K562 (cell line): ENCODE measurements around the gene MGST1. TPM values are rescaled to one million over a fixed set of nuclear protein-coding genes. Genes with fewer than 3 reads are reported as not detected.

Experiments used
- ATAC-seq: fragments of 200-7000 bp; cut with Tn5 transposase; 3 replicates; pipeline ENCODE4 v1.9.1; 2020; ENCODE audit warnings: moderate library complexity
- BruUV-seq: library from RNA; stranded (reverse); fragments of 400-500 nt; replicated peaks from 2 replicates; lab custom pipeline; 2021; lab: Mats Ljungman, UMichigan
- CTCF ChIA-PET: fragments of 300-600 bp; formaldehyde crosslinking; extraction: SDS; loops from one replicate; lab custom pipeline; 2021; ENCODE audit warnings: low intra/inter-chr PET ratio; lab: Yijun Ruan, JAX
- POLR2A ChIA-PET: fragments of 300-600, 350-650 bp; sonication (Branson Sonifier 250); formaldehyde crosslinking; extraction: SDS; loops from one replicate; lab custom pipeline; 2021; ENCODE audit warnings: antibody characterized with exemption, inconsistent platforms; lab: Yijun Ruan, JAX
- DNase-seq, 4 experiments: peaks; one replicate each; pipeline versions ENCODE4 v3.0.0 to v3.0.0-alpha.2; 2011 to 2018; ENCODE audit warnings: low spot score in 3 of 4, mixed read lengths in 3 of 4; ENCODE audit errors: extremely low read depth in 1 of 4
- FAIRE-seq: peaks from 2 replicates; lab custom pipeline; 2011; peaks lifted over from hg19 to GRCh38; lab: Jason Lieb, UNC
- H2AFZ ChIP-seq: 2 replicates; pipeline ENCODE4 v1.6.0; 2011; ENCODE audit warnings: low read depth, low read length, control low read depth, inconsistent platforms
- H3K27ac ChIP-seq: fragments of 200-600 bp; 3 replicates; pipeline ENCODE4 v1.8.0; 2011; ENCODE audit warnings: low read depth, mild to moderate bottlenecking, control low read depth, inconsistent platforms, low read length, moderate library complexity, mixed read lengths; ENCODE audit errors: extremely low read depth
- H3K27me3 ChIP-seq, 2 experiments: fragments of 300-600 bp in 1 of 2; 2 replicates in 1 of 2; 3 replicates in 1 of 2; pipeline versions ENCODE4 v1.6.0 to v1.8.0; 2011; ENCODE audit warnings: inconsistent platforms in 2 of 2, low read length in 2 of 2, mild to moderate bottlenecking in 1 of 2, mixed read lengths in 1 of 2, moderate library complexity in 1 of 2; ENCODE audit not compliant: control insufficient read depth in 2 of 2, insufficient read depth in 2 of 2
- H3K36me3 ChIP-seq: fragments of 300-600 bp; 3 replicates; pipeline ENCODE4 v1.8.0; 2011; ENCODE audit warnings: mild to moderate bottlenecking, low read length, inconsistent platforms; ENCODE audit not compliant: control insufficient read depth, insufficient read depth
- H3K4me1 ChIP-seq, 2 experiments: fragments of 200-600 bp in 1 of 2; replicated peaks in 1 of 2; 2 replicates in 1 of 2; 3 replicates in 1 of 2; pipeline versions ENCODE4 v1.5.1 to v1.8.0; 2011; ENCODE audit warnings: inconsistent platforms in 2 of 2, low read length in 2 of 2, mild to moderate bottlenecking in 1 of 2, mixed read lengths in 1 of 2, moderate library complexity in 1 of 2; ENCODE audit not compliant: control insufficient read depth in 2 of 2, insufficient read depth in 2 of 2
- H3K4me2 ChIP-seq: 2 replicates; pipeline ENCODE4 v1.6.1; 2011; ENCODE audit warnings: low read length, control low read depth, inconsistent platforms, mixed read lengths; ENCODE audit not compliant: insufficient read depth
- H3K4me3 ChIP-seq: fragments of 200-600 bp; sonication (generic), shearing (Covaris generic); 2 replicates; pipeline ENCODE4 v1.5.1; 2016; ENCODE audit warnings: control low read depth, inconsistent platforms
- H3K79me2 ChIP-seq: fragments of 200-600 bp; 3 replicates; pipeline ENCODE4 v1.8.0; 2011; ENCODE audit warnings: low read length, inconsistent platforms; ENCODE audit not compliant: control insufficient read depth, insufficient read depth
- H3K9ac ChIP-seq, 2 experiments: 2 replicates each; pipeline versions ENCODE4 v1.6.0 to v1.6.1; 2011; ENCODE audit warnings: low read depth in 2 of 2, low read length in 2 of 2, control low read depth in 1 of 2, inconsistent platforms in 1 of 2, mild to moderate bottlenecking in 1 of 2, mixed read lengths in 1 of 2; ENCODE audit not compliant: insufficient read depth in 1 of 2
- H3K9me1 ChIP-seq: one replicate; pipeline ENCODE4 v1.6.0; 2011; ENCODE audit warnings: inconsistent platforms, mild to moderate bottlenecking, low read length, moderate library complexity; ENCODE audit not compliant: control insufficient read depth, insufficient read depth
- H3K9me3 ChIP-seq: replicated peaks from 2 replicates; pipeline ENCODE4 v1.5.1; 2011; ENCODE audit warnings: low read depth, low read length, inconsistent platforms; ENCODE audit not compliant: control insufficient read depth, insufficient read depth
- H4K20me1 ChIP-seq: replicated peaks from 2 replicates; pipeline ENCODE4 v1.6.1; 2011; ENCODE audit warnings: low read length, inconsistent platforms, mixed read lengths; ENCODE audit not compliant: control insufficient read depth, insufficient read depth
- FOXA1 ChIP-seq: fragments of 450-650 bp; IDR thresholded peaks from 2 replicates; pipeline ENCODE4 v1.6.1; 2016; ENCODE audit warnings: mild to moderate bottlenecking, borderline replicate concordance
- SRSF7 ChIP-seq: fragments of 200-400 bp; formaldehyde crosslinking; optimal IDR thresholded peaks from 2 replicates; pipeline ENCODE3; 2017; ENCODE audit warnings: mild to moderate bottlenecking, low read depth, low read length
- TFAM ChIP-seq: fragments of 250-450 bp; sonication (Bioruptor Pico); conservative IDR thresholded peaks from 2 replicates; pipeline ENCODE4 v1.5.0; 2021; ENCODE audit warnings: mild to moderate bottlenecking, moderate library complexity
- ZC3H4 ChIP-seq: sonication (generic); formaldehyde crosslinking; IDR thresholded peaks from 2 replicates; pipeline ENCODE4 v1.9.0; 2021; ENCODE audit warnings: missing genetic modification reagents, borderline replicate concordance
- whole genome bisulfite sequencing: fragments of 100-300 bp; shearing (Covaris generic); methylation state at CpG from one replicate; pipeline ENCODE4 v1.1.6; 2016; ENCODE audit warnings: low coverage, mixed read lengths; ENCODE audit not compliant: insufficient coverage; ENCODE audit errors: missing lambda C conversion rate; 5-methylcytosine and 5-hydroxymethylcytosine counted together
- in situ Hi-C: fragments of 300-500 bp; cut with MboI; formaldehyde crosslinking; loops from 4 replicates; pipeline ENCODE4 v1.15.0; 2018; ENCODE audit warnings: inconsistent platforms, mixed read lengths
- intact Hi-C: fragments of 100-400 bp; cut with micrococcal nuclease; formaldehyde crosslinking; loops from 2 replicates; pipeline ENCODE4 v1.14.2; 2022
- polyA plus RNA-seq, 8 experiments: library from polyadenylated mRNA; depleted of rRNA in 4 of 8; stranded (reverse) in 5 of 8; unstranded in 3 of 8; fragments of >200 nt; fragmentation: Nextera tagmentation in 2 of 8; fragmentation: Illumina TruSeq in 1 of 8; extraction: Ambion mirVana in 2 of 8; extraction: Trizol in 1 of 8; gene quantifications; 2 replicates each; pipeline versions ENCODE4 v1.2.1 to v1.2.3, GENCODE V29; 2011 to 2014; ENCODE audit warnings: inconsistent platforms in 1 of 8, missing spikeins in 1 of 8
- total RNA-seq, 7 experiments: library from RNA; depleted of rRNA in 6 of 7; stranded (reverse); fragments of >200 nt in 6 of 7; fragmentation: Illumina TruSeq in 2 of 7; extraction: Trizol in 2 of 7; gene quantifications; 2 replicates each; pipeline versions ENCODE4 v1.2.1 to v1.2.3, GENCODE V29; 2011 to 2021; ENCODE audit warnings: low replicate concordance in 1 of 7
- TF ChIP-seq, protein P1 (sequence below): IDR thresholded peaks from 3 replicates; pipeline ENCODE4 v1.6.1; 2011; ENCODE audit warnings: borderline replicate concordance, mild to moderate bottlenecking, moderate library complexity; ENCODE audit not compliant: insufficient read length; ENCODE audit errors: extremely low read depth
- TF ChIP-seq, protein P2 (sequence below): fragments of 450-650 bp; IDR thresholded peaks from 2 replicates; pipeline ENCODE4 v1.6.1; 2016; ENCODE audit warnings: mild to moderate bottlenecking
- TF ChIP-seq, protein P3 (sequence below): conservative IDR thresholded peaks from 2 replicates; pipeline ENCODE4 v1.6.1; 2011; ENCODE audit warnings: low read depth, mild to moderate bottlenecking, low read length; ENCODE audit not compliant: control insufficient read depth
- TF ChIP-seq, protein P4 (sequence below), 3 experiments: fragments of 200-800 bp in 1 of 3; fragments of 250-450 bp in 1 of 3; fragments of 450-650 bp in 1 of 3; sonication (Bioruptor Pico) in 1 of 3; sonication (Bioruptor generic) in 1 of 3; formaldehyde crosslinking in 1 of 3; IDR thresholded peaks; 2 replicates each; pipeline versions ENCODE4 v1.6.1 to v1.8.0; 2016 to 2022; ENCODE audit warnings: mild to moderate bottlenecking in 2 of 3, missing genetic modification characterization in 2 of 3, missing compliant biosample characterization in 1 of 3, moderate library complexity in 1 of 3

Gene MGST1
- total and polyA plus RNA-seq, 9 of the 15 experiments (the other 6 are each of a cell fraction or from before 2014, with no cell fraction given): 12.1 to 190 (median 73.3) TPM

DNA sequence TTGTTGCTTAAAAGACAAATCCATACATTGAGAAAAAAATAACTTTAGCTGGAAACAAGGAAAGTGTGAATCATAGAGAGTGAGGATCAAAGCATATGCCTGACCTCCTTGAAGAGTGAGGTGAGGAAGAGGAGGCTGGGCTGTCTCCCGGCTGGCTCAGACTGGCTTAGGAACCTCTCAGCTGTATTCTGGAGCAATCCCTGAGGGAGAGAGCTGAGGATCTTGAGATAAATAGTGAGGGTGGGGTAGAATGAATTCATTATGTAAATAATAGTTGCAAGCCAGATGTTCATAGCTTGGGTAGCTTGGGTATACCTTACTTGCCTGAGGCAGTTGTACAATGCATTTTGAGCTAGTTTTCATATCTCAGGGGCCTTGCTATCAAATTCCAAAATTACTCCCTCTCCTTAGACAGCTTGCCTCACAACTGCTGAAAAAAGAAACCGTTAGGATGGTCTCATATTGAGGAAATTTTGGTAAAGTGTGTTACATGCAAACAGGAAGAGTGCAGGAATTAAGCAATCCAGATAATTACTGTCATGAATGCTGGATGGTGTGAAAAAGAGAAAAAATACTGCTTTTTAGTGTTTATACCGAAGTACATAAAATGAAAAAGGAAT, 39.5 kb upstream of the MGST1 start (continued):
- TF ChIP-seq, protein P1, sequence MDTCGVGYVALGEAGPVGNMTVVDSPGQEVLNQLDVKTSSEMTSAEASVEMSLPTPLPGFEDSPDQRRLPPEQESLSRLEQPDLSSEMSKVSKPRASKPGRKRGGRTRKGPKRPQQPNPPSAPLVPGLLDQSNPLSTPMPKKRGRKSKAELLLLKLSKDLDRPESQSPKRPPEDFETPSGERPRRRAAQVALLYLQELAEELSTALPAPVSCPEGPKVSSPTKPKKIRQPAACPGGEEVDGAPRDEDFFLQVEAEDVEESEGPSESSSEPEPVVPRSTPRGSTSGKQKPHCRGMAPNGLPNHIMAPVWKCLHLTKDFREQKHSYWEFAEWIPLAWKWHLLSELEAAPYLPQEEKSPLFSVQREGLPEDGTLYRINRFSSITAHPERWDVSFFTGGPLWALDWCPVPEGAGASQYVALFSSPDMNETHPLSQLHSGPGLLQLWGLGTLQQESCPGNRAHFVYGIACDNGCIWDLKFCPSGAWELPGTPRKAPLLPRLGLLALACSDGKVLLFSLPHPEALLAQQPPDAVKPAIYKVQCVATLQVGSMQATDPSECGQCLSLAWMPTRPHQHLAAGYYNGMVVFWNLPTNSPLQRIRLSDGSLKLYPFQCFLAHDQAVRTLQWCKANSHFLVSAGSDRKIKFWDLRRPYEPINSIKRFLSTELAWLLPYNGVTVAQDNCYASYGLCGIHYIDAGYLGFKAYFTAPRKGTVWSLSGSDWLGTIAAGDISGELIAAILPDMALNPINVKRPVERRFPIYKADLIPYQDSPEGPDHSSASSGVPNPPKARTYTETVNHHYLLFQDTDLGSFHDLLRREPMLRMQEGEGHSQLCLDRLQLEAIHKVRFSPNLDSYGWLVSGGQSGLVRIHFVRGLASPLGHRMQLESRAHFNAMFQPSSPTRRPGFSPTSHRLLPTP: no peak

DNA sequence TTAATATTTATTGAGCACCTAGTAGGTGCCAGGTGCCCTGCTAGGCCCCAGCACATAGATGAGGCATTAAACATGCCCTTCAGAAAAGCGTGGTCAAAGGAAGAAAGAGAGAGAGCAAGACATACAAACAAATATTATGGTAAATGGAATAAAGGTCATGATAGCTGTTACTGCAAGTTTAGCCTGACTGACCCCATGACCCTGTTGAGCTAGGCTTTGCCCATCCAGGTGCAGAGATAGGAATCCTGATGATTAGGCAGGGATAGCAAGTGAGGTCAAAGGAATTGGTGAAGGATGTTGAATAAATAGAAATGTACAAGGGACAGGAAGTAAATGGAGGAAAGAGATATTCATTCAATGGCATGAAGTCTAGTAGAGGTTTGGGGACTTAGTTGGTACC, 36.5 kb upstream of the MGST1 start:
- ChIA-PET CTCF (no interaction called here), POLR2A (no interaction called here)
- BruUV-seq: no TSS peak
- no peak overlapping the region for H3K4me2 ChIP-seq
- H3K27me3 ChIP-seq: no peaks in the 10 kb centered on the region
- DNase-seq (no peak), FAIRE-seq (no peak), ATAC-seq (no peak)
- no peaks in the 10 kb centered on the region for H3K36me3 ChIP-seq
- no peak overlapping the region for H3K9ac ChIP-seq
- 17% methylated on average over 1 of the region's 1 CpG for WGBS
- no peak overlapping the region for H3K4me3 ChIP-seq
- H3K27ac ChIP-seq: no peak overlapping the region
- TF ChIP-seq FOXA1: no peak
- TF ChIP-seq SRSF7: no peak
- TF ChIP-seq, protein P2, sequence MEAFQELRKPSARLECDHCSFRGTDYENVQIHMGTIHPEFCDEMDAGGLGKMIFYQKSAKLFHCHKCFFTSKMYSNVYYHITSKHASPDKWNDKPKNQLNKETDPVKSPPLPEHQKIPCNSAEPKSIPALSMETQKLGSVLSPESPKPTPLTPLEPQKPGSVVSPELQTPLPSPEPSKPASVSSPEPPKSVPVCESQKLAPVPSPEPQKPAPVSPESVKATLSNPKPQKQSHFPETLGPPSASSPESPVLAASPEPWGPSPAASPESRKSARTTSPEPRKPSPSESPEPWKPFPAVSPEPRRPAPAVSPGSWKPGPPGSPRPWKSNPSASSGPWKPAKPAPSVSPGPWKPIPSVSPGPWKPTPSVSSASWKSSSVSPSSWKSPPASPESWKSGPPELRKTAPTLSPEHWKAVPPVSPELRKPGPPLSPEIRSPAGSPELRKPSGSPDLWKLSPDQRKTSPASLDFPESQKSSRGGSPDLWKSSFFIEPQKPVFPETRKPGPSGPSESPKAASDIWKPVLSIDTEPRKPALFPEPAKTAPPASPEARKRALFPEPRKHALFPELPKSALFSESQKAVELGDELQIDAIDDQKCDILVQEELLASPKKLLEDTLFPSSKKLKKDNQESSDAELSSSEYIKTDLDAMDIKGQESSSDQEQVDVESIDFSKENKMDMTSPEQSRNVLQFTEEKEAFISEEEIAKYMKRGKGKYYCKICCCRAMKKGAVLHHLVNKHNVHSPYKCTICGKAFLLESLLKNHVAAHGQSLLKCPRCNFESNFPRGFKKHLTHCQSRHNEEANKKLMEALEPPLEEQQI: no peak
- TF ChIP-seq, protein P3, sequence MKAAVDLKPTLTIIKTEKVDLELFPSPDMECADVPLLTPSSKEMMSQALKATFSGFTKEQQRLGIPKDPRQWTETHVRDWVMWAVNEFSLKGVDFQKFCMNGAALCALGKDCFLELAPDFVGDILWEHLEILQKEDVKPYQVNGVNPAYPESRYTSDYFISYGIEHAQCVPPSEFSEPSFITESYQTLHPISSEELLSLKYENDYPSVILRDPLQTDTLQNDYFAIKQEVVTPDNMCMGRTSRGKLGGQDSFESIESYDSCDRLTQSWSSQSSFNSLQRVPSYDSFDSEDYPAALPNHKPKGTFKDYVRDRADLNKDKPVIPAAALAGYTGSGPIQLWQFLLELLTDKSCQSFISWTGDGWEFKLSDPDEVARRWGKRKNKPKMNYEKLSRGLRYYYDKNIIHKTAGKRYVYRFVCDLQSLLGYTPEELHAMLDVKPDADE: no peak
- TF ChIP-seq TFAM (CRISPR knock-in tag): no peak
- TF ChIP-seq, protein P4, sequence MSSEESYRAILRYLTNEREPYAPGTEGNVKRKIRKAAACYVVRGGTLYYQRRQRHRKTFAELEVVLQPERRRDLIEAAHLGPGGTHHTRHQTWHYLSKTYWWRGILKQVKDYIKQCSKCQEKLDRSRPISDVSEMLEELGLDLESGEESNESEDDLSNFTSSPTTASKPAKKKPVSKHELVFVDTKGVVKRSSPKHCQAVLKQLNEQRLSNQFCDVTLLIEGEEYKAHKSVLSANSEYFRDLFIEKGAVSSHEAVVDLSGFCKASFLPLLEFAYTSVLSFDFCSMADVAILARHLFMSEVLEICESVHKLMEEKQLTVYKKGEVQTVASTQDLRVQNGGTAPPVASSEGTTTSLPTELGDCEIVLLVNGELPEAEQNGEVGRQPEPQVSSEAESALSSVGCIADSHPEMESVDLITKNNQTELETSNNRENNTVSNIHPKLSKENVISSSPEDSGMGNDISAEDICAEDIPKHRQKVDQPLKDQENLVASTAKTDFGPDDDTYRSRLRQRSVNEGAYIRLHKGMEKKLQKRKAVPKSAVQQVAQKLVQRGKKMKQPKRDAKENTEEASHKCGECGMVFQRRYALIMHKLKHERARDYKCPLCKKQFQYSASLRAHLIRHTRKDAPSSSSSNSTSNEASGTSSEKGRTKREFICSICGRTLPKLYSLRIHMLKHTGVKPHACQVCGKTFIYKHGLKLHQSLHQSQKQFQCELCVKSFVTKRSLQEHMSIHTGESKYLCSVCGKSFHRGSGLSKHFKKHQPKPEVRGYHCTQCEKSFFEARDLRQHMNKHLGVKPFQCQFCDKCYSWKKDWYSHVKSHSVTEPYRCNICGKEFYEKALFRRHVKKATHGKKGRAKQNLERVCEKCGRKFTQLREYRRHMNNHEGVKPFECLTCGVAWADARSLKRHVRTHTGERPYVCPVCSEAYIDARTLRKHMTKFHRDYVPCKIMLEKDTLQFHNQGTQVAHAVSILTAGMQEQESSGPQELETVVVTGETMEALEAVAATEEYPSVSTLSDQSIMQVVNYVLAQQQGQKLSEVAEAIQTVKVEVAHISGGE (CRISPR knock-in tag; IDR thresholded peaks at IDR 0.05): no peak
- TF ChIP-seq ZC3H4 (CRISPR knock-in tag): no peak
- no peaks in the 10 kb centered on the region for H3K9me3 ChIP-seq
- H4K20me1 ChIP-seq: no peaks in the 10 kb centered on the region
- H3K9me1 ChIP-seq: no peaks in the 10 kb centered on the region
- intact Hi-C loops (no loop called here), in situ Hi-C loops (no loop called here)
- no peak overlapping the region for H2AFZ ChIP-seq
- no peaks in the 10 kb centered on the region for H3K4me1 ChIP-seq
- no peaks in the 10 kb centered on the region for H3K79me2 ChIP-seq
